Activated effector memory CD4-positive, alpha-beta T cell treated with anti-CD3 and anti-CD28 coated beads, Interleukin-2, amount 50 U/mL, for 16 hours (primary cell): ENCODE data around the gene RXRA.
A peak's percentile ranks its signal among the peaks of the same experiment; 100 is the strongest.

Experiments used
- DNase-seq: peaks from one replicate; pipeline ENCODE4 v3.0.0-alpha.2; 2020

RXRA gene

DNA sequence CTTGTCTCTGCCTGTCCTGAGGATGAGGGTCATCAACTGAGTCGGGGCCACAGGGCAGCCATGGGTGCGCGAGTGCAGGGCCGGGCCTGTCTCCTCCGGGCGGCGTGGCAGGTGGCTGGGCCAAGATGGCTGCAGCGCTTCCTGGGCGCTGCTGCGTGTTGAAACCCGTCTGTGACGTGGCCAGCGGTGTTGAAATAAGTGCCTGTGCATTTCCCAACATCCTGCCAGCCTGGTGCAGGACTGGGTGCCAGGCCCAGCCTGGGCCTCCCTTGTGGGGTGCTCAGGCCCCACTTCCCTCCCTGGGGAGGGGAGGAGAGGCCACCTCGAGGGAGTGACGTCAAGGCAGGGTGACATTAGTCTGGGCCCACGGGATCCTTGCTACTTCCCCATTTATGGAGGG is 45.5 kb downstream of the RXRA start:
- DNase-seq: no peak

DNA sequence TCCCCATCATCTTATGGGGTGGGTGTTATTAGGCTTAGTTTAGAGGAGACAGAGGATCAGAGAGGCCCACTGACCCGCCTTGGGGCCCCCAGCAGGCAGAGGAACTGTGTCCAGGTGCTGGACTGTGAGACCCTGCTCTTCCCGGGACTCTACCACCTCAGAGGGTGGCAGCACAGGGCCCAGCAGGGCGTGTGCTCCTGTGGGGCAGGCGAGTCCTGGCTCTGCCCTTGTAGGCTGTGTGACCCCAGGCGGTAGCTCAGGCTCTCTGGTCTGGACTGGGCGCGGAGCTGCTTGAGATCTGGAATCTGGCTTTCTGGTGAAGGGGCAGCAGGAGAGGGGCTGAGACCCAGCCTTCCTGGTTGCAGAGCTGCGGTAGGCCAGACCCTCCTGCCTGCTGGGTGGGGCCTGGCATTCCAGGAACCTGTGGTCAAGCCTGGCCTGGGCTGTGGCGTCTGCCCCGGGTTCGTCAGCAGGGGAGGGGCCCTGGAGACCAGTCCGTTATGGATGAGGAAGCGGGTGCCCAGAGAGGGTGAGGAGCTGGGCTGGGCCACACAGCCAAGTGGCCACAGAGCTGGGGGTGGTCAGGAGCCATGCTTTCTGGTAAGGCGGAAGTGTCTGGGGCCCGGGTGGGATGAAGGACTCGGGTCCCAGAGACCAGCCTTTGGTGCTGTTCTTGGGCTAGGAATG is 46.5 kb downstream of the RXRA start:
- no peak for DNase-seq

DNA sequence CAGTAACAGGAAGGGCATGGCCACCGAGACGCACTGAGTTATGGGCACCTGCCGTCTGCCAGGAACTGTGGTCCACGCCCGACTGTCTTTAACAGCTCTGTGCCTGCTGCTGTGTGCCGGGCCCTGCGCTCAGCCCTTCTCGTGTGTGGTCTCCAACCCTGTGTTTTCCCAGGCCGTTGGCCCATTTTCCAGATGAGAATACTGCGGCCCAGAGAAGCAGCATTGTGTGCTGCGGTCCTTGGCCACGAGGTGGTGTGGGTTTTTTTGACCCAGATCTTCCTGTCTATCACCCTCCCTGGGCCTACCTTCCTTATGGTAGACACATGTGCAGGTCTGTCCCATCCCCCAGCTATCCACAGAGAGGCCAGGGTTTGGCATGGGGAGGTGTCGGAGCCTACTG is 47.0 kb downstream of the RXRA start:
- DNase-seq: no peak

DNA sequence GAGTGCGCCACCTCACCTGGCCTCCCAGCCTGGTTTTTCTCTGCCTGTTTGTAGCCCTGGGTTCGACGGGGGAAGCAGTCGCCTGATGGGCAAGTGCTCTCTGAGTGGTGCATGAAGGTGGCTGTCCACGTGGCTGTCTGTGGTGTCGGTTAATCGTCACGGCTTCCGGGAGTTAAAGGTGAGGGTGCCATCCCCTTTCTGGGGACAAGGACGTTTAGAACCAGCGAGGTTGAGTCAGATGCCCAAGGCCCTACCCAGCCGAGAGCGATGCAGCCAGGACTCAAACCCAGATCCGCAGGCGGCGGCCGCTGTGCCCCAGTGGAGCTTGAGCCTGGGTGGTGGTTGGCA is 47.7 kb downstream of the RXRA start:
- no peak for DNase-seq

DNA sequence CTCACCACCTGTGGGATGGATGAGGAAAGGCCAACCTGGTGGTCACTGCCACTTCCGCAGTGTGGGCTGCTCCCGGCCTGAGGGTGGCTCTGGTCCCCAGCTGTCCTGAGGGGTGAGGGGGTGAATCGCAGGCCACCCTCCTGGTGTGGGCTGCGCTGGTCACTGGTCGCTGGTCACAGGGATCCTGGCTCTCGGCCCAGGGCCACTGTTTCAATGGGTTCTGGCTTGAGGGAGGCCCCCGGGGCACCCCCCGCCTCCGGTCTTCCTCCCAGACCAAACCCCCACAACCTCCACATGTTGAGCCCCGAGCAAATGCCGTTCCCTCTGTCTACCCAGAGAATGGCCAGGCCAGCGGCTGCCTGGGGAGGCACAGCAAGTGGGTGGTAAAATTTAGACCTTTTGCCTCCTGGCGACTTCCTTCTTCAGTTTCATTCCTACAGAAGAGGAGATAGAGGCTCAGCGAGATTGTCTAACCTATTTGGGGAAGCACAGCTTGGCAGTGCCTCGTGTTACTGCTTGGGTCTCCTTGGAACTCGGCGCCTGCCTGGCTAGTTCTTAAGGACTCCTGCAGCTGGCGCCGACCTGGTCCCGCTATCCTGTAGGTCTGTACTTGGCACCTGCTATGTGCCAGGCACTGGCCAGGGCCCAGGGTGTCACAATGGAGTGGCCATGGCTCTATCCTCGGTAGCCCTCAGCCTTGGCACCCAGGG is 48.2 kb downstream of the RXRA start:
- DNase-seq: no peak

DNA sequence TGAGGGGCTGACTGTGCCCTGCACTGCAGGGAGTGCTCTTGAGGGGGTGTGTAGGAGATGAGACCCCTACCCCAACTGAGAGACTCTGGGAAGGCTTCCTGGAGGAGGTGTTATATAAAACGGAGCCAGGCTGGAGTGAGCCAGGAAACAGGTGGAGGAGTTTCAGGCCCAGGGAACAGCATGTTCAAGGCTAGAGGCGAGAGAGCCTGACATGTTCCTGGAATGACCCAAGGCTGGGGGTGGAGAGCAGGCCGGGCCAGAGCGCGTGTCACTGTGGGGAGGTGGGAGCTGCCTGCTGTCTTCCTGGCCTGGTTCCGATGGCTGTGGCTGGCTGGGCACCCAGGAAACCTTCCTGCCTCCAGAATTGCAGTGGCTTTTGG is 48.7 kb downstream of the RXRA start:
- no peak for DNase-seq

DNA sequence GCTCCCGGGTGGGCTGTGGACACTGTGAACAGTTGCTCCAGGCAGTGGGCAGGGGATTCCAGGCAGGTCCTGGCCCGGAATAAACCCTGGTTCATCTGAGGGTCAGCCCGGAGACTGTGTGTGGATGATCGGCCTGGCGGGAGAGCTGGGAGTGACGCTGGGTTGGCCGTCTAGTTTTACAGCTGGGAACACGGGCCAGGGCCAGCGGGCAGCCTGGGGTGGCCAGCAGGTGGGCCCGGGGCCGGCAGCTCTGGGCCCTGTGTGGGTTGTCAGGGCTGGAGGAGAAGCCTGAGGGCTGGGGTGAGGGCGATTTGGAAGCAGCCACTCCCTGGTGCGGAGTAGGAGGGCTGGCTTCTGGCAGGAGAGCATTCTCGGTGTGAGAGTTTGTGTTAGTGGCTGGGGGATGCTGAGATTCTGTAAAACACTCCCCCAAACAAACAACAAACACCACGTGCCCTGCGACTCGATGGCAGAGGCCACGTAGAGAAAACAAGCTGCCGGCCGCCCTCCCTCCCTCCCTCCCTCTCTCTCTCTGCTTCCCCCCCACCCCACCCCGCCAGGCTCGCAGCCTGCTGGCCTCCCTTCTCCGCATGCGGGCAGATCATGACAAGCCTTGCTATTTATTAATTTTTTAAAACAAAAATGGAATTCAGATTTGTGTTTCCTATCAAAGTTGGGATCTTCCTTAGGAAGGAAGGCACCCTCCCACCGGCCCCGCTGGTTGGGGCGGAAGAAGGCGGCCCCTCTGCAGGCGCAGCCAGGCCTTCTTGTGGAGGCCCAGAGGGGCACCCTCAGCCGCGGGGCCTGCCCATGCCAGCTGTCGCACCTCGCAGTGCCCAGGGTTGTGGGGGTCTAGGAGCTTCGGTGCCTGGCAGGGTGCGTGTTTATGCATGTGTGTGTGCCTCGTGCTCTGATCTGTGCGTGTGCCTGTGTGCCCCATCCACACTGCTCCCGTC is 49.5 kb downstream of the RXRA start:
- DNase-seq: no peak

DNA sequence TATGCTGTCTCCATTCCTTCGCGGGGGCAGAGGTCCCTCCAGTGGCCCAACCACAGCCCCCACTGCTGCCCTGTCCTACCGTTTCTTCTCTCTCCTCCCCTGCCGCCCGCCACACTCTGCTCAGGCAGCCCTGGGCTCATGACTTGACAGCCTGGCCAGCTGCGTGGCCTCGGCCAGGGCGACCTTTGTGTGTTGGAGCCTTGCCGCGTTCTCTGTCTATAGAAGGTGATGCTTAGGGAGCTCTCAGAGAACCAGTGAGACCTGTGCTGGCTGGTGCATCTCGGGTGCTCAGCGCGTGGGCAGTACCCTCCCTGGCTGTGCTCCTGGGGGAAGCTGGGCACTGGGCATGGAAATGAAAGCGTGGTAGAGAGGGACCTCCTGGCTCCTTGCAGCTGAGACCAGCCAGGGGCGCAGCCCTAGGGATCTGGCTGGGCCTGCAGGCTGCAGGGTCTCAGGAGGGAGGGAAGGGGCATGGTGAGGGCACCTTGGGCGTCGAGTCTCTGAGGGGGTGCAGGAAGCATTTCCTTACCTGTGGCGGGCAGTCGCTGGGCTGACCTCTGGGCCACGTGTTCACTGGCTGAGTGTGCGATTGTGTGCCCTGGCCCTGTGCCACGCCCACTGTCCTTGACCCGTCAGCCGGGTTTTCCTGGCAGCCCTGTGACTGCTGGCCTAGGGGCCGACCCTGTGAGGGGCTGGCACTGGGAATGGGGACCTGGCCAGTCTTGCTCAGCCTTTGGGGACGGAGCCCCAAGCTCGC is 50.3 kb downstream of the RXRA start:
- no peak for DNase-seq

DNA sequence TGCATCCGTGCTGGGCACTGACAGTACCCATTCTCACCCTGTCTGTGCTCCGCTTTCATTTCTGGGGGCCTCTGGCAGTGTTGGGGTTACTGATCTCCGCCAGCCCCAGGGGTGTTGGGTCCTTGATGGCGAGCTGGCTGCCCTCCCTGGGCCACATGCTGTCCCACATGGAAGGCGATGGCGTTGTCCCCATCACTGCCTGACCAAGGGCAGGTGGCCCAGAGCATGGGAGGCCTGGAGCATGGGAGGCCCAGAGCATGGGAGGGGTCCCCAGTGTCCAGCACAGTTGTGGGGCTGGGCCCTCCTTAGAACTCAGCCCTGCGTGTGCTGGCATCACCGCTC is 50.9 kb downstream of the RXRA start:
- no peak for DNase-seq

DNA sequence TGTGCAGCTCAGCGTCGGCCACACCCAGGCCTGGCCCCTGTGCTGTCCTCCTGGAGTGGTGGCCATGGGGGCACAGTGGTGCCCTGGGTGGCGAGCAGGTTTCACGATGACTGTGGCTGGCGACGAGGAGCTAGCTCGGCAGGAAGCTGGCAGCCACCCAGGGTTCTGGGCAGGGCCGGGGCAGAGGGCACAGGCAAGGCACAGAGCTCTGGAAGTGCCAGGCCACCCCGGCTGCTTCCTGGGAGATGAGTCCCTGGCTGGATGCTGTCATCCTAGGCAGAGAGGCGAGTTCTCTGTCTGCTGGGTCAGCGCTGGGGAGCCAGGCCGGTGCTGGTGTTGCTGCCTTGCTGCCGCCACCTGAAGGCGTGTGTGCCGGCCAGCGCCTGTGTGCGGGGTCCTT is 51.7 kb downstream of the RXRA start:
- no peak for DNase-seq

DNA sequence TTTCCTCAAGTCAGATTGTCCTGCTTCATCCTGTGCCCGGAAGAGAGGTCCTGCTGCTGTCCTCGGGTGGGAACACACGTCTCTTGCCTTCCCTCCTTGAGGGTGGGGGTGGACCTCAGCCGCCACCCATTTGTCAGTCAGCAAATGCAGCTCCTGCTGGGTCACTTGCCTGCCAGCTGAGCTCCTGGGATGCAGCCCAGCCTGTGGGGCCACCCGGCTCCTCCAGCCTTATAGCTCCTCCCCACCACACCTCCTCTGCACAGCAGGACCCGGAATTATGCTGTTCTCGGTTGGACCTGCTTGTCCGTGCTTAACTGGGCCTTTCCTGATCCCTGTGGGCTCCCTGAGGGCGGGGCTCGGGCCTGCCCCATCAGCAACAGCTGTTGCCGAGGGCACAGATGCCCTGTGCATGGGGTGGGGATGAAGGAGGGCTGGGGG is 52.7 kb downstream of the RXRA start:
- no peak for DNase-seq

DNA sequence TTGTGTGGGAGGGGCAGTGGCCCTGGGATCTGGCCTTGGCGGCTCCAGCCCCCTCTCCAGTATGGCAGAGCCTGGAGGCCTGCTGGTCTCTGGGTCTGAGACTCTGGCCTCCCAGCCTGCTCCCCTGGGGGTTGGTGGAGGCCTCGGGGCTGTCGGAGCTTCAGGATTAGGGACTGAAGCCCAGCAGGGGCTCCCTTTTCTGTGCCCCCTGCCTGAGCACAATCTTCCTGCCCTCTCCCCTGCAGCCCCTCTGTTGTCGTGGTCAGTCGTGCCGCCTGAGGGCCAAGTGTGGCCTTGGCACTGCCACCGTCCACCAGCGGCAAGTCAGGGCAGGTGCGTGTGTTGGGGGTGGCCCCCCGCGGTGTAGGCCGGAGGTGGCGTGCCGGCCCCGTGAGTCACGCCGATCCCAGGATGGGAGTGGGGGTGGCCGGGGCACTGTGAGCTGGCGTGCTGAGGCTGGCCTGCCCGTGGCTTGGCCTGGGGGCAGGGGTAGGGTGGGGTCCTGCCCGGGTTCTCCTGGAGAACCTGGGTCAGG is 53.6 kb downstream of the RXRA start:
- no peak for DNase-seq

DNA sequence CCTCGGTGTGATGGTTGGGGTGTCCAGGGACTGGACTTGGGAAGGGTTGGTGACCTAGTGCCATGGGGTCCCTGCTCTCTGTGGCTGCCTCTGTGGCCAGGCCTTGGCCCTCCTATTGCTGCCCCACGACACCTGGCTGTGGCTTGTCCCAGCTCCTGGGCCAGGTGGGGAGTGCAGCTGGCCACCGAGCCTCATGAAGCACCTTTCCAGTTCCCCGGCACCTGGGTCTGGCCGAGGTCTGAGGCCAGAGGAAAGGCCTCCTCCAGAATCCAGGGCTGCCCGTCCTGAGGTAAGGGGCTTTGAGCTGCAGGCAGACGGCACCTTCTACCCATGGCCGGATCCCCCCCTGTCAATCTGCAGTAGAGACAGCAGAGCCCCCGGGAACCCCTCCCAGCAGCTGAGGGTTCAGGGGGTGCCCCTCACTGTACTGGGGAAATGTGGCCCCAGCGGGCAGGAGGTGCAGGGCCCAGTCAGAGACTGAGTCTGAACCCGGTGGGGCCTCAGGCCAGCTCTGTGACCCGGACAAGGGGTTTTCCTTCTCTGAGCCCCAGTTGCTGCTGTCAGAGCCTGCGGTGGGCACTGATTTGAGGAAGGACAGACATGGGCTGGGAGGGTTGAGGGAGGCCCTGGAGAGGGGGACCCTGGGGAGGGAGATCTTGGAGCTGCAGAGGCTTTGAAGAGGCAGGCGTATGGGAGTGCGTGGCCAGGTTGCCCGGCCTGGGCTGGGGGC is 54.5 kb downstream of the RXRA start:
- DNase-seq: no peak

DNA sequence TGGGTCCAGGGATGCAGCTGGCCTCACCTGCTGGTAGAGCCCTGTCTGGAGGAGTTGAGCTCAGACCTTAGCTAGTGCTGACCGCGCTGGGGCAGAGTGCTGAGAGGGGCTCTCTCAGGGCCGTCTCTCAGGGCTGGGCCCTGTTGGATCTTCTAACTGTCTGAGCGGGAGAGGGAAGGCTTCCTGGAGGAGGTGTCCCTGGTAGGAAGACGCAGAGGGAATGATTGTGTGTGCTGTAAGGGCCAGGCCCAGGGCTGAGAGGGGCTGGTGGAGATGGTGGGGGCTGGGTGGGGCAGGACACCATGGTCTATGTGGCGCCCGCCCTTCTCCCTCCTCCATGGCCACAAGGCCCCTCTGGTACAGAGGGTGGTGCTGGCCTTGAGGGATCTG is 55.0 kb downstream of the RXRA start:
- no peak for DNase-seq

DNA sequence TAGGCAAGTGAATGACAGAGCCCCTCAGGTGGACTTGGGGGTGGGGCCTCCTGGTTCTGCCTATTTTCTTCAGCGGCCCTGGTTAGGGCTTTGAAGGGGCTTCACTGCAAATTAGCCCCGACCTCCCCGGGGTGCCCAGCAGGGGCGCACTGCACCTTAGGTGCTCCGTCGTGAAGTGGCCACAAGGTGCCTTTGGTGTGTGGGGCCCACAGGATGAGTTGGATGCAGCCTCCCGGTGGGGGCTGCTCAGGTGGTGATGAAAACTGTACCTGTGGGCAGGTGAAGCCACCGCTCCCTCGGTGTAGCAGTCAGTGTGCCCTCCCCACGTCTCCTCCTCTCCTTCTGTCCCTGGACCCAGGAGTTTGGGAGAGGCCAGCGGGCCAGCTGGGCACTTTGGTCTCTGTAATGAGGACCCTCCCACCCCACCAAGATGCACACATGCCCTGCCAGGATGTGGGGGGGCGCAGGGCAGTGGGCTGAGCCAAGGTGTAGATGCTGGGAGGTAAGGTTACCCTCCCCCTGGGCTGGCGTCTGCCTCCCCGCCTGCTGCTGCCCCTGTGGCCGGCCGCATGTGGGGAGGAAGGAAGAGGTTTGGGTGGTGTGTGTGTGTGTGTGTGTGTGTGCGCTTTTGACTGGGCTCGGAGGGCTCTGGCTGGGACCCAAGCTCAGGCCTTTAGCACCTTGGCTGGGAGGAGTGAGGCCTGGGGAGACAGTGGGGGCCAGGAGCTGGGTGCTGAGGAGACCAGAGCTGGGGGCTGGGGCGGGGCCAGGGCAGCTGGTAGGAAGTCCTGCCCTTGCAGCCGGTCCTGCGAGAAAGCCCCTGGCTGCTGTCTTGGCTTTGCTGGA is 55.6 kb downstream of the RXRA start:
- DNase-seq: peak; percentile 79

DNA sequence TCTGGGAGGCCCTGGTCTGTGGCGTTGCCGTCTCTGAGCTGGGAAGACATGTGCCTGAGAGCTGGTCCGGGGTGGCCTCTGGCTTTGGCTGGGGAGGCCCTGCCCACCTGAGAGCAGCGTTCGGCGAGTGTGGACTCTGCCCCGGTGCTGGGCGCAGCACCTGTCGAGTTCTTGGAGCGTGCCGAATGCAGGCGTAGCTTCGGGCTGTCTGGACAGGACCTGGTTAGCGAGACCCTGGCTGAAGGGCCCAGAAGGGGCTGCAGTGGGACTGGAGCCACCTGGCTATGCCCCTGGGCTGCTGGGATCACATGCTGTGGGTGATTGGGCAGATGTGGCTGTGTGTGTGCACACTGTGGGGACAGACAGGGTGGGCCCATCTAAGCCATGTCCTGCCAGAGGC is 56.5 kb downstream of the RXRA start:
- no peak for DNase-seq

DNA sequence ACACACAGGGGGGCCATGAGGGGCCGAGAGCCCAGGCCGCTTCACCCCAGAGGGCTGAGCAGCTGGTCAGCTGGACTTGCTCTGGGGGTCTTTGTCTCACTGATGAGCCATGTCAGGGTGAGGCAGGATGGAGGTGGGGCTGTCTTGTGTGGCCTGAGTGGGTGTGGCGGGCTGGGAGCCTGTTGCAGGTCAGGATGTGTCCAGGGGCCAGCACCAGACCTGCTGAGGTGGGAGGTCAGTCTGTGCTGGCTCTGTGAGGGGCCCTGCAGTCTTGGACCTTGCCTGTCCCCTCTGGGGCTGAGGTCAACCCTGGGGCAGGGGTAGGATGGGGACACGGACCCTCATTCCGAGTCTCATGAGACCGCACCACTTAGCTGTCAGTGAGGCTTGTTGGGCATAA is 56.9 kb downstream of the RXRA start:
- DNase-seq: no peak

DNA sequence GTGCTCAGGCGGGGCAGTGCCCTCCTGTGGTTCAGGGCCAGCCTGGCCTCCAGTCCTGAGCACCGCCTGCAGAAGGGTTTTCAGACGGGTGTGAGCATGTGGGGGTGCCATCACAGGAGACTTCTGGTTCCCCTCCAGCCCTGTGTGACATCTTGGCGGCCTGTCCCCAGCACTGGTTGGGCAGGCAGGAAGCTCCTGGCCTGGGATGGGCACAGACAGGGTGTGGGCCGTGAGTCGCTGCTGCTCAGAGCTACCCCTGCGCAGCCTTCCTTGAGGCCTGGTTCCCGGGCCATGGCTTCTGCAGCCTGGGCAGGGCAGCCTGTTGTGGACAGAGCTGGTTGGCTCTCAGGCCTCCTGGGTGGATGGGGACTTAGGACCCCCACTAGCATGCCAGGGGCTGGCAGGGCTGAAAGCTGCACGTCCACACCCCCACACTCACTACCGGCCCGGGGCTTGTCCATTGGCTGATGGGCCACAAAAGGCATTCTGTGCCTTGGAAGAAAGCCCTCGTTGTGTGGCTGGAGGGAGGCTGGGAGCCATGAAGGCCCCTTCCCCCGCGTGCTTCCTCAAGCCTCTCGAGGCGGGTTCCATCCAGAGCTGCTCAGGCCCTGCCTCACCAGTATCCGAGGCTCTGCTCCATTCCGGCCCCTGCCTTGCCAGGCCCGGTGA is 58.7 kb downstream of the RXRA start:
- DNase-seq: no peak

DNA sequence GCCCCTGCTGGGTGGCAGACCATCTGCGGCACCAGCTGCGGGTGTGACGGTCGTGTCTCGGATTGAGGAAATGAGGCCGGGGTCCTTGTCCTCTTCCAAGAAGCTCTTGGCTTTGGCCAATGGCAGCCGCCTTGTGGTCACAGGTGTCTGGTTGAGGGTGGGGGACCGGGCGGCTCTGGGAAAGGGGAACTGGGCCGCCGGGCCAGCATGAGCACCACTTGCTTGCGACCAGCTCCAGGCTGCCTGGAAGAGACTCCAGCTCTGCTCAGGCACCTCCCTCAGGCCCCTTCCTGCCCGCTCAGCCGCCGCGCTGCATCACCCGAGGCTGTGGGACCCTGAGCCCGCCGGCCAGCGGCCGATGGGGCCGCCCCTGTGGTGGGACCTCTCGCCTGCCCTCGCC is 59.7 kb downstream of the RXRA start:
- DNase-seq: no peak

DNA sequence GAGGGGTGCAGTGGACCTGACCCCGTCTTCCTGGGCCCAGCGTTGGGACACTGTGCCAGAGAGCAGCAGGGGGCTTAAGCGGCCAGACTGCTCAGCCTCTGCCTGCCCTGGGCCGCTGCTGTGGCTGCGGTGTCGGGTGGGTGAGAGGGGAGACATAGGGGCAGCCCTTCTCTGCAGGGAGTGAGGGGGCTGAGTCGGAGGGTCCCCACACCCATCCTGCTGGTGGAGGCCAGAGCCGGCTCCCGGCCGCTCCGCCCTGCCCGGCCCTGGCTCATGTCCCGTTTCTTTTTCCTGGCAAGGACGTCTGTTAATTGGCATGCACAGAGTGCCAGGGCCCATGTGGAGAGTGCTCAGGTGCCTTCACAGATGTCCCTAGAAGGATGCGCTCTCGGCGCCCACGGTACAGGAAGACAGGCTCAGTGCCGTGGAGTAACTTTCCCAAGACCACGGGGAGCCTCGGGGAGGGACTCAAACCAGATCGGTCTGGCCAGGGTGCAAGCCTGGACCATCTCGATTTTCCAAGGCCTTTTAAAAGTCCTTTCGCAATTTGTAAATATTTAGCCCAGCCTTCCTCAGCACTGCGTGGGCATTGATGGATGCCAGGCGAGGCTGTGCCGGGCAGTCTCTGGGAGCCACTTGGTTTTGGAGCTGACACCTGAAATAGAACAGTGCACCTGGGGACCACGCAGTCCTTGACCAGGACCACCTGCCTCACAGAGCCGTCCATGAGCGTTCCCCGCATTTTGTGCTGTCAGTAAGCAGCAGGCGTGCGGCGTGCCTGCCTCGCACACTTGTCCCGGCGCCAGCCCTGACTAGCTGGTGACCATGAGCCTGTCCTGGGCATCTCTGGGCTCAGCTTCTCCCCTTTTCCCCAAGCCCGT is 60.9 kb downstream of the RXRA start:
- DNase-seq: no peak
